HG02571 (cell line): ENCODE measurements around the gene TNFRSF8.

Experiments used
- ATAC-seq: cut with Tn5 transposase; IDR thresholded peaks from one replicate; pipeline ENCODE4 v1.9.1; 2021; ENCODE audit warnings: mild to moderate bottlenecking, moderate library complexity; ENCODE audit not compliant: unreplicated experiment

TNFRSF8 gene

DNA sequence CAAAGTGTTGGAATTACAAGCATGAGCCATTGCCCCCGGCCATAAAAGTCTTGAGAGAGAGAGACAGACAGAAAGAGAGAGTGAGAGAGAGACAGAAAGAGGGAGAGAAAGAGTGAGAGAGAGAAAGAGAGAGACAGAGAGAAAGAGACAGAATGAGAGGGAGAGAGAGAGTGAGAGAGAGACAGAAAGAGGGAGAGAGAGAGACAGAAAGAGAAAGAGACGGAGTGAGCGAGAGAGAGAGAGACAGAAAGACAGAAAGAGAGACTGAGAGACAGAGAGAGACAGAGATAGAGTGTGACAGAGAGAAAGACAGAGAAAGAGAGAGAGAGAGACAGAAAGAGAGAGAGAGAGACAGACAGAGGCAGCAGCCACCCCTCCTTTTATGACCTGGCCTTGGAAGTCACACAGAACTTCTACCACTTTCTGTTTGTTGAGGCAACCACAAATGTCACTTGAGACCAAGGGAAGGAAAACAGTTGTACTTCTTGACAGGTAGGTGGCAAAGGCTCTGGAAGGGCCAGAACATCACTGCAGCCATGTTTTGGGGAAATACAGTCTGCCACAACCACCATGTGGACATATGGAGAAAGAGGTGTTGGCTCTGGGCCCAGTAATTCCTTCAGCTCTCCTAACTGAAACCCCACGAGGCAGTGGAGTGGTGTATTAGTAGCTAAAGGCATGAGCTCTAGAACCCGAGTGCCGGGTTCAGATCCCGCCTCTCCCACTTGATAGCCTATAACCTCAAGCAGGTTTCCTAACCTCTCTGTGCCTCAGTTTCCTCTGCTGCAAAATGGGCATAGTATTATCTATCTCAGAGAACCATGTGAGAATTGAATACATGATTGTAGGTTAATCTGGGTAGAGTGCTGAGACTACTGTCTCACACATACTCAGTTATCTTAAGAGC lies 50.6 kb downstream of the TNFRSF8 start:
- no peak for ATAC-seq

DNA sequence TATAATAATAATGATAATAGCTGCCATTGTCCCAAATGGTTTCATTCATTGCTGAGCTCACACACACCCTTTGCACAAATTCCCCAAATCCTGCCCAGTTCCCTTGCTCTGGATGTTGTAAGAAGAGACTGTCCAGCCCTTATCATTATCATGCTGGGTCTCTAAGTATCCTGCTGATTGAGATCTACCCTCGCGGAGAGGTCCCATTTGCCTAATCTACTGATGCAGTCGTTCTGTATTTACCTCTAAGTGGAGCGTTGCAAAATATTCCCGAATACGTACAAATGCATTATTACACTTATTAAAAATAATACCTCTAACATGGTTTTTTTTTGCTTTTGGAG lies 51.2 kb downstream of the TNFRSF8 start:
- ATAC-seq, result no peak

DNA sequence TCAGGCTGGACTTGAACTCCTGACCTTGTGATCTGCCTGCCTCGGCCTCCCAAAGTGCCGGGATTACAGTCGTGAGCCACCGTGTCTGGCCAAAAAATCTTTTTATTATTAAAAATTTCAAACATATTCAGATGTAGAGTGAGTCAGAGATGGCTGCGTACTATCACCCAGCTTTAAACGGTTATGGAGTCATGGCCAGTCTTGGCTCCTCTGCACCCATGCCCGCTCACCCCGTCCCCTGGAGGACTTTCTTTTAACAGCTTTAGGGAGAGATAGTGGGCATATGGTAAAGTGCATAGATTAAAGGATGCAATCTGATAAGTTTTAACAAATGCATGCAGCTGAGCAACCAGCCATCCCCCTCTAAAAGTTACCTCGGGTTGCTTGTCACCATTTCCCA lies 51.8 kb downstream of the TNFRSF8 start:
- no peak for ATAC-seq

- ATAC-seq, result no peak
Observed at GRCh38 chr1:12121212-12122003, 58.3 kb downstream of the TNFRSF8 start.

- ATAC-seq, result no peak
Observed at GRCh38 chr1:12123172-12123571, 60.1 kb downstream of the TNFRSF8 start.

- ATAC-seq, result no peak
Observed at GRCh38 chr1:12124693-12125421, 61.8 kb downstream of the TNFRSF8 start.

DNA sequence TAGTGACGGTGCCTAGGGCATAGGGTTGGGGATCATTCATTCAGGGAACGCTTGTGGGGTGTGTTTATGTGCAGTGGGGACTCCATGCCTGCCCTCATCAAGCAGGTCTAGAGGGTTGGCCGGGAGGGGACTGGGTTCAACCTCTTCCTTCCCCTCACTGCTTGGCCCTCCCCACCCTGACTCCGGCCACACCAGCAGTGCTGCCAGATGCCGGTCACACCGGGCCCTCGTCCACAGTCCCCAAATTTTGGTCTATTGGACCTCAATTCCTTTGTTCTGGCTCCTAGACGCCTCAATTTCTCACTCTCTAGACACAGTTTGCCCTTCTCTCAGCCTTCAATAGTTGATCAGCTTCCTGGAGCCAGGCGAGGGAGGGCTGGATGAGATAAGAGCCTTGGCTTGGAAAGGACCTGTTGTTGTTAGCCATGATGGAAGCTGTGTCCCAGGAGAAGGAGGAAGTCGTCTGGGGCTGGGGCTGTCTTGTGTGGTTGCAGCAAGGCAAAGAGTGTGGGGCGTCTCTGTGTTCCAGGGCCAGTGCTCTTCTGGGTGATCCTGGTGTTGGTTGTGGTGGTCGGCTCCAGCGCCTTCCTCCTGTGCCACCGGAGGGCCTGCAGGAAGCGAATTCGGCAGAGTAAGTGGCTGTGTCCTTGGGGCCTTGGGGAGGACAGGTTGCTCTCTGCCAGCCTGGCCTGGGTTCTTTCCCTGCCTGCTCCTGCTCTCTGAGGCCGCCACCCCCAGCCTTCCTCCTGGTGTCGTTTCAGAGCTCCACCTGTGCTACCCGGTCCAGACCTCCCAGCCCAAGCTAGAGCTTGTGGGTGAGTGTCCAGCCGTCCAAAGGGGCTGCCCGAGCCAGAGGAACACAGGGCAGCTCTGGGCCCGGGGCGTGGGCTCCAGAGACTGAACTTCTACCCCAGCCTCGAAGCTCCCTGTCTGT lies 62.6 kb downstream of the TNFRSF8 start:
- ATAC-seq, result no peak

GRCh38 chr1:12126781-12127180 lies 63.7 kb downstream of the TNFRSF8 start:
- no peak for ATAC-seq

DNA sequence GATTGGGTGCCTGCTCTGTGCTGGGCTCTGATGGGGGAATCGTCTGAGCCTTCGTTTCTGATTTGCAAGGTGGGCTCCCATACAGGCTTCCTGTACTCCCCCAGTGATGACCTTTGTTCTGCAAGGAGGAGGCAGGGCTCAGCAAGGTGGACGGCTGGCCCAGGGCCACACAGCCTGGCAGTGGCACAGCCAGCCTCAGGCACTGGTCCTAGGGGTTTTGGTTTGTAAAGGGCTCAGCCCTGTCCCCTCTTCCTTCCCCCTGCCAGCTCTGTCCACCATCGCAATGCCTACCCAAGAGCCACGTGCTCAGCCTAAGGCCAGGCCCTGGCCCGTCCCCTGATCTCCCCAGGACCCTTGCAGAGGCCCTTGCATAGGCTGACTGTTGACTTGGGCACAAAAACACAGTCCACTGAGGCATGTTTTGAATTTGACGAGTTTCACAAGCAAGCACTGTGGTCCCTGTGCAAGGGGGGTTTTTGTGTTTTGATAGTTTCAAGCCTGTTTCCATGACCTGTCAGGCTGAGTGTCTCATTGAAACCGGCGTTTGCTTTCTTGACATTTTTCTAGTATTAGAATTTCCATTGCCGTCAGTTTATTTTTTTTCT lies 64.2 kb downstream of the TNFRSF8 start:
- ATAC-seq, result no peak

DNA sequence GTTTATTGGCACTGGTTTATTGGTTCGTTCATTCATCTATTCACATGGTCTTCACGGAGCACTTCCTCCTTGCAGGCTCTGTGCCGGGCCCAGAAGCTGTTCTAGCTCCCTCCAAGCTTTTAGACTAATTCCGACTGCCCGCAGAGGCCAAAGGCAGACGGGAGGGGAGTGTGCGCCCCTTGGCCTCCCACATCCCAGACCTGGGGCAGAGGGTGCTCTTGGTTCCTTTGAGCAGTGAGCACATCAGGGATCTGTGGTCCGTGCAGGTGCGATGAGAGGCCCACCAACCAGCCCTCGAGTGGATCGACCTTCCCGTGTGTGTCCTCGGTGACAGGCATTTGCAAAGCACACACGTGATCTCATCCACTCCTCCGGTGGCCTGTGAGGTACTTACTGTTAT lies 65.0 kb downstream of the TNFRSF8 start:
- no peak for ATAC-seq

DNA sequence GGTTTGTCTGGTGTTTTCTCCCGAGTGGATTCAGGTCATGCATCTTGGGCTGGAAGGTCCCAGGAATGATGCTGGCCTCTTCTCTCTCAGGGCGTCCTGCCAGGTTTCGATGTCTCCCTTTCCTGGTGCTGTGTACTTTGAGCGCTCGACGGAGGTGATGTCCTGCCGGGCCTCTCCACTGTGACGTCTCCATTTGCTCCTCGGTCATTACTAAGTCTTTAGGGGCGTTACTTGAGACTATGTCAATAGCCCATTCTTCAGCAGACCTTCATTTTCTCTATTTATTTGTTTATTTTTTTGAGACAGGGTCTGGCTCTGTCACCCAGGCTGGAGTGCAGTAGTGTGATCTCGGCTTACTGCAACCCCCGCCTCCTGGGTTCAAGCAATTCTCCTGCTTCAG lies 66.5 kb downstream of the TNFRSF8 start:
- no peak for ATAC-seq

- no peak for ATAC-seq
Observed at GRCh38 chr1:12130466-12131130, 67.5 kb downstream of the TNFRSF8 start.

DNA sequence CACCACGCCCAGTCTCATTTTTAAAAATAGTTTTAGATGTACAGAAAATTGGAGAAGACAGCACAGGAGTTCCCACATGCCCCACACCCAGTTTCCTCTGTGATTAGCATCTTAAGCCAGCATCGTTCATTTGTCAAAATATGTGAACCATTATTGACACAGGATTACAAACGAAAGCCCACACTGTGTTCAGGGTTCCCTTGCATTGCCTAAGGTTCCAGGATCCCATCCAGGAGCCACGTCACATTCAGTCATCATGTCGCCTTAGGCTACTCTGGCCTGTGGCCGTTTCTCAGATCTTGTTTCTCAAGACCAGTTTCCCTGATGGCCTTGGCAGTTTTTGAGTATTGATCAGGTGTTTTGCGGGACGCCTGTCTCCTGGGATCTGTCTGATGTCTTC lies 69.0 kb downstream of the TNFRSF8 start:
- no peak for ATAC-seq

GRCh38 chr1:12134716-12135115 lies 71.6 kb downstream of the TNFRSF8 start:
- no peak for ATAC-seq

DNA sequence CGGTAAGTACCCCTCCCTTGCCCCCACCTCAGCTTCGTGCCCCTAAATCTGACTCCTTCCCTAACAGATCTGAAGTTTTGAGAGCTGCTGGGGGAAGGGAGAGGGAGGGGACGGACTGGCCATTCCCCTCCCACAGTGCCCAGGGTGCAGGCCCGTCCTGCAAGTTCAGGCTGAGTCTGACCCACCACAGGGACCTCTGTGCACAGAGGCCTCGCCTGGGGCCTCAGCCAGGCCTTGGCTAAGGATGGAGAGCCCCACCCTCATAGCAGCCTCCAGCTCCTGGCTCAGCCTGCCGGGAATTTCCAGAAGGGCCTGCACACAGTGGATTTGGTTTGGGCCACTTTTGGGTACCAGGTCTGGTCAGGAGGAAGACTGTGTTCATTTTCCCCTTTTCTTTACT lies 72.5 kb downstream of the TNFRSF8 start:
- no peak for ATAC-seq

DNA sequence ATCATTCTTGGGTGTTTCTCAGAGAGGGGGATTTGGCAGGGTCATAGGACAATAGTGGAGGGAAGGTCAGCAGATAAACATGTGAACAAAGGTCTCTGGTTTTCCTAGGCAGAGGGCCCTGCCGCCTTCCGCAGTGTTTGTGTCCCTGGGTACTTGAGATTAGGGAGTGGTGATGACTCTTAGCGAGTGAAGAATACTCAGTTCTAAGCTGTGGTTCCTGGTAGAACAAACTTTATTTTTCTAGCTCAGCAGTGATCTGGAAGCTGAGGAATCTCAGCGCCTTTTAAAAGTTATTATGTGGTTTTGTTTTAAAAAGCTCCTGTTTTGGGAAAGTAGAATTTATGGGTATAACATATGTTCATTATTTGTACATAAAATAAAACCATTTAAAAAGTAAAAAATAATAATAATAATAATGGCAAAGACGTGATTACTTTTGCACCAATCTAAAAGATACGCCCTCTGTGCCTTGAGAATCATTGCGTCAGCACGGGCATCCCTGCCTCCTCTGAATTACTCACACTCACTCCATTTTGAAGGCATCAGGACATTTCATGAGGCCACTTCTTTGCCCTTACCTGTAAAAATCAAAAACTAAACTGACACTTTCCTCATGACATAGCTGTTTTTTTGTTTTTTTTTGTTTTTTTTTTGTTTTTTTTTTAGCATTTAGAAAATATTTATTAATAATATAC lies 74.0 kb downstream of the TNFRSF8 start:
- no peak for ATAC-seq

- ATAC-seq, result no peak
Observed at GRCh38 chr1:12138196-12139168, 75.4 kb downstream of the TNFRSF8 start.

DNA sequence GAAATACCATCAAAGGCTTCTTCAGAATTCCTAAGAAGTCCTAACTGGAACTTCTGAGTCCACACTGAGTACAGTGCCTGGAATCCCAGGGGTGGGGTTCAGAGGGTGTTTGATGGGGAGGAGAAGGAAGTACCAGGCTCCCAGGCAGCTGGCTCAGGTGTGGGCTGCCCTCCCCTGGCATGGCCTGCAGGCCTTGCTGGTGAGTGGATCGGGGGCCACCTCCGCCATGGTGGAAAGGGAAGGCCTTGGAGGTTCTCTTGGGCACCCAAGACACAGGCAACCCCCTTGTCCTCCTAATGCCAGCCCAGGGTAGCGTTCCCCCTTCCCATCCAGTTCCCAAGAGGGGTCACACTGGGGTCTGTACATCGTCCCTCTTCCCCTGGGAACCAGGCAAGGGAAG lies 76.9 kb downstream of the TNFRSF8 start:
- no peak for ATAC-seq
